A673 (cell line): Measurements from ENCODE around the gene MMP14.

Experiments used
- EZH2 ChIP-seq: fragments of 200-600 bp; sonication (generic); IDR thresholded peaks from 2 replicates; pipeline ENCODE4 v1.6.1; 2017; ENCODE audit warnings: borderline replicate concordance, low read depth, mild to moderate bottlenecking, mixed read lengths, antibody characterized with exemption, low read length; ENCODE audit not compliant: poor library complexity, severe bottlenecking
- TF ChIP-seq, protein P1 (sequence below): fragments of 300-800, 200-600 bp; sonication (generic); conservative IDR thresholded peaks from 2 replicates; pipeline ENCODE4 v1.5.1; 2017; ENCODE audit warnings: low read depth, mild to moderate bottlenecking, antibody characterized with exemption, low read length, moderate library complexity, mixed read lengths

DNA sequence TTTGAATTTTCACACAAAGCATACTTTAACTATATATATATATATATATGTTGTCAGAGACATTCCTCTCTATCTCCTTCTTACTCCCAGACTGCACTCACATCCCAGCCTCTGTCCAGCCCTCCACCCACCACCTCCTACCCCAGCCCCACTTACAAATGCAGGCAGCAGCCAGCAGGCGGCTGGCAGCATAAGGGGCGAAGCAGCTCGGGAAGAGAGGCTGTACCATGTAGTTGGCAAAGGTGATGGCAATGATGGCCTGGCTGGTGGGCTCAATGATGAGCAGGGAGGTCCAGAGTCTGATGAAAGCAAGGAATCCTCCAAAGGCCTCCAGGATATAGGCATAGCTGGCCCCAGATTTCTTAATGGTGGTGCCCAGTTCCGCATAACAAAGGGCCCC is 23.6 kb upstream of the MMP14 start:
- TF ChIP-seq, protein P1, sequence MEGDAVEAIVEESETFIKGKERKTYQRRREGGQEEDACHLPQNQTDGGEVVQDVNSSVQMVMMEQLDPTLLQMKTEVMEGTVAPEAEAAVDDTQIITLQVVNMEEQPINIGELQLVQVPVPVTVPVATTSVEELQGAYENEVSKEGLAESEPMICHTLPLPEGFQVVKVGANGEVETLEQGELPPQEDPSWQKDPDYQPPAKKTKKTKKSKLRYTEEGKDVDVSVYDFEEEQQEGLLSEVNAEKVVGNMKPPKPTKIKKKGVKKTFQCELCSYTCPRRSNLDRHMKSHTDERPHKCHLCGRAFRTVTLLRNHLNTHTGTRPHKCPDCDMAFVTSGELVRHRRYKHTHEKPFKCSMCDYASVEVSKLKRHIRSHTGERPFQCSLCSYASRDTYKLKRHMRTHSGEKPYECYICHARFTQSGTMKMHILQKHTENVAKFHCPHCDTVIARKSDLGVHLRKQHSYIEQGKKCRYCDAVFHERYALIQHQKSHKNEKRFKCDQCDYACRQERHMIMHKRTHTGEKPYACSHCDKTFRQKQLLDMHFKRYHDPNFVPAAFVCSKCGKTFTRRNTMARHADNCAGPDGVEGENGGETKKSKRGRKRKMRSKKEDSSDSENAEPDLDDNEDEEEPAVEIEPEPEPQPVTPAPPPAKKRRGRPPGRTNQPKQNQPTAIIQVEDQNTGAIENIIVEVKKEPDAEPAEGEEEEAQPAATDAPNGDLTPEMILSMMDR, result no peak
- TF ChIP-seq EZH2, result no peak
